Measurements from ENCODE around the gene GLIS1. TPM values are rescaled to one million over a fixed set of nuclear protein-coding genes. Genes with fewer than 3 reads are reported as not detected.

The GLIS1 gene
- total and polyA plus RNA-seq, 2 of the 8 experiments (the other 6 are each of a cell fraction or from before 2014, with no cell fraction given), result 0.15 to 0.22 TPM

- no peak overlapping the region for H3K18ac ChIP-seq (ENCODE audit: extremely low read depth, low read length)
- H2BK5ac ChIP-seq (ENCODE audit: low read depth, low read length), result no peak overlapping the region
- no peaks in the 10 kb centered on the region for H3K79me1 ChIP-seq (ENCODE audit: low read depth, low read length)
- peaks cover 9 to 16% (median 16%) of the 10 kb centered on the region in 4 experiments for H3K27me3 ChIP-seq (replicated peaks in 1 of 4; ENCODE audit: control insufficient read depth in 3 of 4, extremely low read depth in 1 of 4, insufficient read depth in 3 of 4, low read length in 3 of 4)
- no peak overlapping the region for H3K27ac ChIP-seq (ENCODE audit: low read depth, low read length)
- H2AFZ ChIP-seq (ENCODE audit: low read length), result no peak overlapping the region
- no peak overlapping the region for H3K4me3 ChIP-seq (ENCODE audit: extremely low read depth in 1 of 4, insufficient read depth in 2 of 4, low read depth in 3 of 4, low read length in 4 of 4)
- ChIA-PET CTCF (ENCODE audit: partially characterized antibody) (interaction anchor here (0.9 to 2.8 kb wide), 2 partner anchors 16 to 40 kb away, joined by 3 to 13 read pairs; no protein-coding TSS in a partner anchor), POLR2A (ENCODE audit: partially characterized antibody) (no interaction called here)
- H2BK120ac ChIP-seq (replicated peaks; ENCODE audit: low read depth, low read length), result no peak overlapping the region
- no peak overlapping the region for H3K4ac ChIP-seq (replicated peaks; ENCODE audit: insufficient read length, low read depth, low read length)
- H4K91ac ChIP-seq (replicated peaks; ENCODE audit: insufficient read length, low read length), result no peak overlapping the region
- H4K20me1 ChIP-seq (replicated peaks in 1 of 2; ENCODE audit: control insufficient read depth in 1 of 2, insufficient read depth in 2 of 2, low read length in 2 of 2), result no peaks in the 10 kb centered on the region
- WGBS, 2 experiments (ENCODE audit: extremely low coverage in 1 of 2, insufficient coverage in 1 of 2, insufficient read length in 1 of 2, insufficient replicate concordance in 2 of 2, low coverage in 1 of 2, low lambda C conversion rate in 2 of 2, missing lambda C conversion rate in 1 of 2), result 91% methylated on average over 8 of the region's 8 CpGs; no CpG with 5 or more reads in 1 of the 2 experiments
- H3K4me2 ChIP-seq (ENCODE audit: insufficient read depth in 1 of 2, low read depth in 2 of 2, low read length in 2 of 2), result no peak overlapping the region
- no peak overlapping the region for H2AK5ac ChIP-seq (ENCODE audit: low read depth, low read length)
- H3K23ac ChIP-seq (ENCODE audit: insufficient read length), result no peak overlapping the region
- FAIRE-seq (no peak), DNase-seq (ENCODE audit: low read depth in 1 of 2, low spot score in 2 of 2) (no peak)
- no peak overlapping the region for H2BK12ac ChIP-seq (ENCODE audit: low read depth, low read length)
- H3K36me3 ChIP-seq (ENCODE audit: control insufficient read depth in 2 of 4, insufficient read depth in 4 of 4, low read length in 3 of 4), result no peaks in the 10 kb centered on the region
- no peaks in the 10 kb centered on the region for H3K23me2 ChIP-seq (ENCODE audit: low read depth, low read length)
- no peak overlapping the region for H3K14ac ChIP-seq (ENCODE audit: insufficient read length)
- no peaks in the 10 kb centered on the region for H3K9me3 ChIP-seq (ENCODE audit: insufficient read depth in 2 of 2, low read depth in 1 of 2, low read length in 1 of 2)
- no peaks in the 10 kb centered on the region for H3K79me2 ChIP-seq (ENCODE audit: control insufficient read depth in 1 of 2, insufficient read depth in 2 of 2, low read length in 2 of 2)
- H2BK20ac ChIP-seq (ENCODE audit: low read length), result no peak overlapping the region
- no peak overlapping the region for H2BK15ac ChIP-seq (ENCODE audit: low read length)
- no peak overlapping the region for H4K8ac ChIP-seq (ENCODE audit: extremely low read depth, insufficient read depth, low read length)
- no peak overlapping the region for H3K9ac ChIP-seq (replicated peaks in 1 of 4; ENCODE audit: extremely low read depth in 1 of 4, low read depth in 3 of 4, low read length in 3 of 4)
- H3K56ac ChIP-seq (replicated peaks; ENCODE audit: insufficient read length, low read depth, low read length), result no peak overlapping the region
- 0 out of 2 replicates have a peak, but pooled peaks have one; percentile 44 for TF ChIP-seq KDM1A (IDR thresholded peaks at IDR 0.05; ENCODE audit: borderline replicate concordance, low read length)
- TF ChIP-seq, protein P1, sequence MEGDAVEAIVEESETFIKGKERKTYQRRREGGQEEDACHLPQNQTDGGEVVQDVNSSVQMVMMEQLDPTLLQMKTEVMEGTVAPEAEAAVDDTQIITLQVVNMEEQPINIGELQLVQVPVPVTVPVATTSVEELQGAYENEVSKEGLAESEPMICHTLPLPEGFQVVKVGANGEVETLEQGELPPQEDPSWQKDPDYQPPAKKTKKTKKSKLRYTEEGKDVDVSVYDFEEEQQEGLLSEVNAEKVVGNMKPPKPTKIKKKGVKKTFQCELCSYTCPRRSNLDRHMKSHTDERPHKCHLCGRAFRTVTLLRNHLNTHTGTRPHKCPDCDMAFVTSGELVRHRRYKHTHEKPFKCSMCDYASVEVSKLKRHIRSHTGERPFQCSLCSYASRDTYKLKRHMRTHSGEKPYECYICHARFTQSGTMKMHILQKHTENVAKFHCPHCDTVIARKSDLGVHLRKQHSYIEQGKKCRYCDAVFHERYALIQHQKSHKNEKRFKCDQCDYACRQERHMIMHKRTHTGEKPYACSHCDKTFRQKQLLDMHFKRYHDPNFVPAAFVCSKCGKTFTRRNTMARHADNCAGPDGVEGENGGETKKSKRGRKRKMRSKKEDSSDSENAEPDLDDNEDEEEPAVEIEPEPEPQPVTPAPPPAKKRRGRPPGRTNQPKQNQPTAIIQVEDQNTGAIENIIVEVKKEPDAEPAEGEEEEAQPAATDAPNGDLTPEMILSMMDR (IDR thresholded peaks at IDR 0.05; ENCODE audit: control extremely low read depth in 1 of 3, insufficient read depth in 1 of 3, low read depth in 1 of 3, low read length in 3 of 3), result no peak
- no peak overlapping the region for H4K5ac ChIP-seq (ENCODE audit: insufficient read length, low read depth, low read length)
- H3K4me1 ChIP-seq (replicated peaks in 1 of 4; ENCODE audit: control insufficient read depth in 3 of 4, insufficient read depth in 4 of 4, low read length in 3 of 4), result no peaks in the 10 kb centered on the region
Observed at GRCh38 chr1:53731779-53732305, 7.1 kb downstream of the GLIS1 start.

Data from H1 (cell line).